HUES64 (cell line): ENCODE data around the gene KREMEN1.

ENCODE experiments used
- H3K27ac ChIP-seq: 2 replicates; pipeline ENCODE4 v1.7.0; 2013; ENCODE audit warnings: low read depth, low read length, inconsistent platforms
- H3K27me3 ChIP-seq: 2 replicates; pipeline ENCODE4 v1.6.1; 2013; ENCODE audit warnings: mild to moderate bottlenecking, low read length; ENCODE audit not compliant: insufficient read depth
- H3K36me3 ChIP-seq: 2 replicates; pipeline ENCODE4 v1.6.1; 2013; ENCODE audit warnings: mild to moderate bottlenecking, low read length; ENCODE audit not compliant: insufficient read depth
- H3K4me1 ChIP-seq: 2 replicates; pipeline ENCODE4 v1.6.1; 2013; ENCODE audit warnings: mild to moderate bottlenecking, low read length, moderate library complexity; ENCODE audit not compliant: insufficient read depth
- H3K4me3 ChIP-seq: 2 replicates; pipeline ENCODE4 v1.5.1; 2013; ENCODE audit warnings: mild to moderate bottlenecking, low read length, moderate library complexity
- H3K9ac ChIP-seq: 2 replicates; pipeline ENCODE4 v1.6.1; 2013; ENCODE audit warnings: mild to moderate bottlenecking, low read depth, low read length
- H3K9me3 ChIP-seq: 2 replicates; pipeline ENCODE4 v1.6.1; 2013; ENCODE audit warnings: low read depth, low read length; ENCODE audit not compliant: insufficient read depth
- WGBS: fragments of 150-250, 120-280 bp; methylation state at CpG from one replicate; pipeline ENCODE4 v1.1.7; 2013; ENCODE audit warnings: missing lambda C conversion rate; 5-methylcytosine and 5-hydroxymethylcytosine counted together

Gene KREMEN1

DNA sequence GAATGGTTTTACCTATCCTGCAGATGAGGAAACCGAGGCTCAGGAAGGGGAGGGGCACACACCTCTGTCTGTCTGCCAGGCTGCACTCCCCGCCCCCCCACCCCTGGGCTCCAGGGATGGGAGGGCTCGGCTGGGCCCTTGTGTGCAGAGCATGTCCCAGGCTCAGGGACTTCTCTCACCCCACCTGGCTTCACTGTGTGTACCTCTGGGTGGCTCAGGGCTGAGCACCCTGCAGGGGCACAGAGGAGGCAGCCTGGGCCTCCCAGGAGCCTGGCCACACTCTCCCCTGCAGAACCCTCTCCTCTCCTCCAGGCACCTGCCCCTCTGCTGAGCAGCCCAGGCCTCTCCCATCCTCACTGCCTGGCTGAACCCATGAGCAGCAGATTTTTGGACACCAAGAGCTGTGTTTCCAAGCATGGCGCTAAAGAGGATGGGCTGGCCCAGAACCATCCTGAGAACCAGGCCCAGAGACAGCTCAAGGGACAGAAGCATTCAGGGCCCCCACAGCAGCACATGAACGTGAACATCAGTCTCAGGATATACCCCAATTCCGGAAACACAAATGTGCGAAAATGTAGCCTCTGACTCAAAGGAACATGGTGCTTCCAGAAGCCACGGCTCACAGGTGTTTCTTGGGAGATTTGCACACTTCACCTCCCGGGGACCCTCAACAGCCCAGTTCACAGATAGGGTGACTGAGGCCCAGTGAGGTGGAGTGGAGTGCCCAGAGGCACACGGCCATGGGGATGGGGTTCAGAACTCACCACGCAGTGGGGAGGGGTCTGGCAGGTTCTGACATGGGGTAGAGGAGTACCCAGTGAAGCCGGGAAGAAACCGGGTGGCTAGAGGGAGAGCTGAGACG is 143.4 kb downstream of the KREMEN1 start:
- no peaks in the 10 kb centered on the region for H3K27me3 ChIP-seq
- no peaks in the 10 kb centered on the region for H3K9me3 ChIP-seq
- H3K4me1 ChIP-seq = peaks cover 6% of the 10 kb centered on the region
- H3K9ac ChIP-seq = no peak overlapping the region
- no peak overlapping the region for H3K27ac ChIP-seq
- H3K36me3 ChIP-seq = 0 out of 2 replicates have a peak, but pooled peaks cover 4% of the 10 kb centered on the region
- H3K4me3 ChIP-seq = no peak overlapping the region
- WGBS = 85% methylated on average over 13 of the region's 14 CpGs

DNA sequence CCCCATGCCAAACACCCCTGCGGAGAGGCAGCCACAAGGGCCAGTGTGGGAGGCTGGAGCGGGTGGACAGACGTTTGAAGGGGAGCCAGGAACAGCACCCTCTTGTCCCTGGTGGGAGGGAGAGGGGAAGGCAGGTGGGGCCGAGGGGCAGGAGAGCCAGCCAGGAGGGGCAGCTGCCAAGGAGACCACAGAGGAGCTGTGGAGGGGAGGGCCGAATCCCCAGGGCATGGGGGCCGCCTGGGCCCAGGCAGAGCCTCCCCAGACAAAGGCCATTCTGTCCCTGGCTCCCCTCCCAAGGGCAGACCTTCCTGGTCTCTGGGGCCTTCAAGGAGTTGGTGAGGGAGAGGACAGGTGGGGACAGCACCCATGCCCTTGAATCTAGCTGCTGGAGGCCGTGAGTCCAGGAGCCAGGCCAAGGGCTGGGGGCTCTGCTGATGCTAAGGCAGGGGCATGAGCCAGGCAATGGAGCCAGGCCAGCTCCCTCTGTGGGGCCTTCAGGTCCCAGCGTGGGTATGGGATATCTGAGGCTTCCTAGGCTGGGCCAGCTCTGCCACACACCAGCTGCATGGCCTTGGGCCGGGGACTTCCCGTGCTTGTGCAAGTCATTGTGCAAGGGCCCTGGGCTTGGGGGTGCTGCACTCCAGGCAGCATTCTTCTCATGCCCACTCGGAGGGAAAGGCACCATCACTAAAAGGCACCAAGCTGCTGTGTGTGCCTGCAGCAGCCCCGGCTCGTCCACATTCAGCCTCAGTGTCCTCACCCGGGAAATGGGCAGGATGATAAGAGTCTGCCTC is 144.2 kb downstream of the KREMEN1 start:
- Histone ChIP-seq H3K27me3 (no peaks in the 10 kb centered on the region), H3K27ac (no peak overlapping the region), H3K9me3 (no peaks in the 10 kb centered on the region), H3K36me3 (0 out of 2 replicates have a peak, but pooled peaks cover 4% of the 10 kb centered on the region), H3K9ac (no peak overlapping the region), H3K4me3 (no peak overlapping the region), H3K4me1 (peaks cover 6% of the 10 kb centered on the region)
- 89% methylated on average over 14 of the region's 14 CpGs for WGBS
